Glomerular visceral epithelial cell (primary cell): ENCODE results near the gene SLC26A6.
A peak's percentile ranks its signal among the peaks of the same experiment; 100 is the strongest.

Experiments used
- DNase-seq: peaks from one replicate; pipeline ENCODE4 v3.0.0-alpha.2; 2016; ENCODE audit errors: extremely low spot score

Gene SLC26A6, protein sequence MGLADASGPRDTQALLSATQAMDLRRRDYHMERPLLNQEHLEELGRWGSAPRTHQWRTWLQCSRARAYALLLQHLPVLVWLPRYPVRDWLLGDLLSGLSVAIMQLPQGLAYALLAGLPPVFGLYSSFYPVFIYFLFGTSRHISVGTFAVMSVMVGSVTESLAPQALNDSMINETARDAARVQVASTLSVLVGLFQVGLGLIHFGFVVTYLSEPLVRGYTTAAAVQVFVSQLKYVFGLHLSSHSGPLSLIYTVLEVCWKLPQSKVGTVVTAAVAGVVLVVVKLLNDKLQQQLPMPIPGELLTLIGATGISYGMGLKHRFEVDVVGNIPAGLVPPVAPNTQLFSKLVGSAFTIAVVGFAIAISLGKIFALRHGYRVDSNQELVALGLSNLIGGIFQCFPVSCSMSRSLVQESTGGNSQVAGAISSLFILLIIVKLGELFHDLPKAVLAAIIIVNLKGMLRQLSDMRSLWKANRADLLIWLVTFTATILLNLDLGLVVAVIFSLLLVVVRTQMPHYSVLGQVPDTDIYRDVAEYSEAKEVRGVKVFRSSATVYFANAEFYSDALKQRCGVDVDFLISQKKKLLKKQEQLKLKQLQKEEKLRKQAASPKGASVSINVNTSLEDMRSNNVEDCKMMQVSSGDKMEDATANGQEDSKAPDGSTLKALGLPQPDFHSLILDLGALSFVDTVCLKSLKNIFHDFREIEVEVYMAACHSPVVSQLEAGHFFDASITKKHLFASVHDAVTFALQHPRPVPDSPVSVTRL

DNA sequence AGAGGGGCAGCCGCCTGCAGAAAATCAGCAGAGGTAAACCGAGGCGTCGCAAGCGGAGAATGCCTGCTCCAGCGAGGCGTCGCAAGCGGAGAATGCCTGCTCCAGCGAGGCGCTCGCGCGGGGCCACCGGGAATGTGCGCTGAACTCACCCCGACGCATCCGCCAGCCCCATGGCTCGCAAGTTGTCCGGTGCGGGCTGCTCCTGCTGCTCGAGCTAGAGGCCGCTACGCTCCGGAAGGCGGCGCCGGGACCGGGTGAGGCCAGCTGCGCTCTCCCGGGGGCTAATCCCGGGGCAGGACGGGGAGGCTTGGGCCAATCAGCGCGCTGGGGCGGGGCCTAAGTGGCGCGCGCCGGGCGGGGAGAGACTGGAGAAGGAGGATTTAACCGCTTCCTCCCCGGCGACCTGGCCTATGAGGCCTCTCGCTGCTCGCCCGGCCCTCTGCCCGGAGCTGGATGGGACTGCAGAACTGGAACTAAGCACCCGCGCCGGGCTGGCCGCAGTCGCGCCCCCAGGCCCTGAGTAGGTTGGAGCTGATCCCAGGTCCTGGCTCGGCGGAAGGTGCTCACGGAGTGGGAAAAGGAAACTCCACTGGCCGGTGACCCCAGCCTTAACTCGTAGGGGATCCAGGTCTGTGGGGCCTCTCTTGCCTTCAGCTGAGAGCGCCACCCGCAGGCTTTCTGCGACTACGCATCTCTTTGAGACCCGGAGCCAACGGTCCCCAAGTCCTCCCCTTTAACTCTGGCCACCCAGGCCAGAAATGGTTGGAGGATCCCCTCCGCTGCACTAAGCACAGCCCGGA lies at the start of gene SLC26A6:
TSS of gene SLC26A6 (minus strand) at position 240 of the 800 bp plus-strand sequence. CDS start at position 172, 68 bp downstream.
- DNase-seq = peak; percentile 95

DNA sequence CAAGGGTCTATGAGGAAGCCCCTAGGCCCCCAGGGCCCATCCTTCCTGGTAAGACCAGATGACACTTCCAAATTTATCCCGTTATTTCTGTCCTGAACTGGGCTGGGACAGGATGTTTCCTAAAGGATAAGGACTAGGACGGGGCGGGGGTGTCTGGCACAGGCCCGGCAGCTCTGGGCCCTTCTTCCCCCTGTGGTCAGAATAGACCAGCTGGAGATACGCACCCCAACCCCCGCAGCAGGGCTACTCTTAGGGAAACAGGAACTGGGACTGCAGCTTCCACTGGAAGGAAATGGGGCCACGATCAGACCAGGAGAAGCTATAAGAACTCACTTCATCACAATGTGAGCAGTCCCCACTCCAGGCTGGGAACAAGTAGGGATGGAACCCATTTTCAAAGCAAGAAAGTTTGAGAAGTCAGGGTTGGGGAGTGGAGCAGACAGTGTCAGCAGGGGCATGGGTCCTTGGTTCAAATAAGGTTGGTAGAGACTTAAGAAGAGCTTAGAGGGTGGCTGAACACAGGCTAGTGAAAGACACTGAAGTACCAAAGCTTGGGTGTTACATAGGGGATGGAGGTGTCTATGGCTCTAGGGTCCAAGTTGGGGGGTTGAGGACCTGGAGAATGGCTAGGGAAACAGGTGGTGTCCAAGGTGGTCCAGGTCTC lies 49.4 kb upstream of the SLC26A6 start:
- DNase-seq = no peak

DNA sequence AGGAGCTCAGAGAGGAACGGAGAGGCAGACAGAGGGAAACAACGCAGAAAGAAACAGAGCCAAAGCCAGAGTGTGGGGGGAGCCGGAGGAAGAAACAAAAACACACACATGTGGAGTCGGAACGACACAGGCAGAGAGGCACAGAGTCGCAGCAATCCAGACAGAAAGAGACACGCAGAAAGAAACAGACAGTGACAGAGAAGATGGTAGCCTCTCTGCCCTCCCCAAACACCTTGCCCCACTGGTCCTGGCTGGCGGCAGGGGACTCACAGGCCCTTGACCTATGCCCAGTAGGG lies 48.7 kb upstream of the SLC26A6 start:
- no peak for DNase-seq

DNA sequence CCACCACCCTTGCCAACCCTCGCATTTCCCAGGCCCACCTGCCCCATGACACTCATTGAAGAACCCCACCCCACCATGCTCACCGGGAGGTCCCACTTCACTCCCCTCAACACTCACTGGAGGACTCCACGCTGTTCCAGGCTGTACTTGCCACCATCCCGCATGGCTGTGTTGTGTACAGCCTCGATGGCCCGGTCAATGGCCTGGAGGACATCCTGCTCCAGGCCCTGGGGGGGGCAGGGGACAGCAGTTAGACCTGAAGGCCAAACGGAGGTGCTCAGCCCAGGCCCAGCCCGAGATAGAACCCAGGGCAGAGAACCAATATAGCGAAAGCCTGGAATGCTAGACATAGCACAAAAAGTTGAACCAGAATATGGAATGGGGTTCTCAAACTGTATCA lies 47.5 kb upstream of the SLC26A6 start:
- no peak for DNase-seq

DNA sequence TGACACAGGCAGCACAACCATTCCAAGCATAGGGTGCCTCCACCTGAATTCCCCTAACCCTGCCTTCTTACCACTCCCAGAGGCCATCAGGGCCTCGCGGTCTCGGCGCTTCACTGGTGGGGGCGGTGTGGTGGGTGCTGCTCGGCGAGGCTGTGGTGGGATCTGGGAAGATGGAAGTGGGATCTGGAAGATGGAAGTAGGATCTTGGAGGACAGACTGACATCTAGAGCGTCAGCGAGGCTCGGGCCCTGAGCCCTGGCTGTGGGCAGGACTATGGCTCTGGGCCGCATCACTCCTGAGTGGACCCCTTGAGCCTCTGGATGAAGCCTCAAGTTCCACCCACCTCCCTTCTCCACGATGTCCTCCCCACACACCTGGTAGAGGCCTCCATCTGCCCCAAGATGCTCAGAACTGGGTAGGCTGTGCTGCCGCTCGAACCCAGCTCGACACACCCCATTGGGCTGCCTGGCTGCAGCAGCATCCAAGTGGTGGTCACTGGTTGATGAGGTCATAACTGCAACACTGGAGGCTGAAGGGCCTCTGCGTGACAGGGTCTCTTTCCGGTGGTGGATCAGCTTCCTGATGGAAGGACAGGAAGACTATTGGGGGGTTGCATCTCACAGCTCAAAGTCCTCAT lies 46.8 kb upstream of the SLC26A6 start:
- DNase-seq = no peak

DNA sequence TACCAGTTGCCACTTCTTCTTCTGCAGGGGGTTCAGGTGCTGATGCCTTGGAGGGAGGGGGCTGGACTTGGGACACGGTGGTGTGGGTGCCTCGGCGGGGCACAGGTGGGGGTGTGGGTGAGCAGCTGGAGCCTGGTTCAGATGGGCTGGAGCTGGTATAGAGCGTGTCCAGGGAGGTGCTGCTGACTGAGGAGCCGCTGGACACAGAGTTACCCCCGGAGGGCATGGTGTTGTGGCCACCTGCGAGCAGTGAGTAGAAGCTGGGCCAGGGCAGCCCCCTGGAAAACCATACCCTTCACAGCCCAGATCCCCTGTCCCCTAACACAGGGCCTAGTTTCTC lies 46.2 kb upstream of the SLC26A6 start:
- DNase-seq = no peak

DNA sequence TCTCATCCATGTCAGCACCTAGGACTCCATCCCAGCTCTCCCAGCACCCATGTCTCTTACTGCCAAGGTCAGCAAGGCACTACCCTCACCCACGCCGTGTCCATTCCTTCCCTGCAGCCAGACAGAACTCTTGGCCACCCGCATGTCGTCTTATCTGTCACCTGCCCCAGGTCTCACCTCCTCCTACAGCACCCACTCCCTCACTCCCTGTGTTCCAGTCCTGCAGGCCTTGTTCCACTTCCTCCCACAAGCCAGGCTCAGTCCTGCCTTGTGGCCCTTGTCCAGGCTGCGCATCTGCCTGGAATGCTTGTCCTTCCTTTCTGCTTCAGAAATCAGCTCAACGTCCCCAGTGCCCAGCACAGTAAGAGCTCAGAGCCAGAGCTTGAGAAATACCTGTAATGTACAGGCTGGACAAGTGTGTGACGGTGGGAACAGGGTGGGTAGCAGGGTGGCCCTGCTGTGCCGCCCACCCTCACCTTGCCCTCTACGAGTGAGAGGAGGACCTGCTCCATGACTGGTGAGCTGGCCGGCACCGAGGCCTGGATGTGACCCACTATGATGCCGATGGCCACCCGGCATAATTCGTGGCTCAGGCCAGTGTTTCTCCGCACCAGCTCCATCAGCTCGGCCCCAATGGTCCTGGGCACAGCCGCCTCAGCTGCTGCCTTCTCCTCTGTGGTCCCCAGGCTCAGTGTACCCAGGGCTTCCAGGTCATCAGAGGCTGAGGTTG lies 45.7 kb upstream of the SLC26A6 start:
- DNase-seq = no peak

DNA sequence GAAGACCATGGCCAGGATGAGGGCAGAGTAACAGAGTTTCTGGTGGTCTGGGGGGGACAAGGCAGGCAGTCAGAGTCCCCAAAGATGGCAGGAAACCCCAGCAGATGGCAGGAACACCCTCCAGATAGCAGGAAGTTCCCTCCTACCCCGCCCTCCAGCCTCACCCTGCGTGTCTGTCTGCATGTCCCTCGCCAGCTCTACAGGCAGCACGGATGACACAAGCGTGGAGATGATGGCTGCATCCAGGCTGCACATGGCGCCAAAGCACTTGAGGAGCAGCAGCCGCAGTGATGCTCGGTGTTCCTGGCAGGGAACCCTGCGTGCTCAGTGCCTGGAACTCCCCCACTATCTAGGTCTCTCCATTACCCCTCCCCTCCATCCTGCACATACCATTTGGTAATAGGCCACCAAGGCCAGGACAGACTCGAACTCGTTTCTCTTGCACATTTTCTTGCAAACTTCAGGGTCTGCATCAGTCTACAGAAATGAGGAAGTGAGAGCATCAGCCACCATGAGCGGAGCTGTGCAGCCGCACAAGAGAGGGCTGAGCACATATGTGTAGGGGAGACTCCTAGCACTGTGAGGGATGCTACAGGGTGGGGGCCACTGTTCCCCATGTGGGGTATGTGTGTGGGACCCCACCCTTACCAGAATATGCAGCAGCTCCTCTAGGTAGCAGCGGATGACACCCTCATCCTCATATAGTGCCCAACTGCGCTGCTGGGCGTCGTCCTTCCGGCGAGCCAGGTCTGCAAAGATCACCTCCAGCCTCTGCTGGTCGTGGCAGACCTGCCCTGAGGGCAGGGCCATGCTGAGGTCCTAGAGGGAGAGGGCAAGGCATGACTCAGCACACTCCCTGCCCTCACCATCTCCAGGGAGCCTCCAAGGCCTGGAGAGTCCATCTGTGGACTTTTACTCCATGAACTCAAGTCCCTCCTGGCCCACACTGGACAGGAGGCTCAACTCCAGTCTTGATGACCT lies 44.4 kb upstream of the SLC26A6 start:
- no peak for DNase-seq

DNA sequence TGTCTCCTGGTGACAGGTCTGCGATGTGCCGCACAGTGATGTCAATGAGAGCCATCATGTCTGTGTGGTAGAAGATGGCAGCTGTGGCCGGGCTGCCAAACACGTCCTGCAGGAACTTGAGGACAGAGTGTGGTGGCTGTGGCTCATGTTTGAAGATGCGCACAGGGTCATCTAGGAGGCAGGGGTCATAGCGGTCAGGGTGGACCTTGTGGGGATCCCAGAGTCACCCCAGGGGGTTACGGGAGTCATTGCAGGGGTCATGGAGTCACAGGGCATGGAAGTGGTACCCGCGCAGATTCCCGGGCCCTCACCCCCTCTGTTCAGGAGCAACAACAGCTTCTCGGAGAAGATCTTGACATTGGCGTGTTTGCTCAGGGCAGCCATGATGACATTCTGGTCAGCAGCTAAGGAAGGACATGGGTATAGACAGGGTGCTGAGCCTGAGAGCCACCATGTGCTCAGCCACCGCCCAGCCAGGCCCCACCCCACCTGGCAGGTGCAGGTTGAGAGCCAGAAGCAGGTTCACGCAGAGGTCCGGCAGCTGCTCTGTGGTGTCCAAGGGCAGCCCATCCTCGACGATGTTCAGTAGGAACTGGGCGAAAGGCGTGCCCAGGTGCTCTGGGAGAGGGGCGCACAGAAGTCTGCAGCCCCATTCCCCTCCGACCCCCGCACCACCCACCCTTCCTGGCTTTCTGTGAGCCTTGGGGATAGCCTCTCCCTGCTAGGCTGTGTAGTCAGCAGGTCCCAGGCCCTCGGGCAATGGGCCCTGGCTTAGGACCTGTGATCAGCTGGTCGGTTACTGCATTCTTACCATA lies 43.5 kb upstream of the SLC26A6 start:
- DNase-seq = no peak

DNA sequence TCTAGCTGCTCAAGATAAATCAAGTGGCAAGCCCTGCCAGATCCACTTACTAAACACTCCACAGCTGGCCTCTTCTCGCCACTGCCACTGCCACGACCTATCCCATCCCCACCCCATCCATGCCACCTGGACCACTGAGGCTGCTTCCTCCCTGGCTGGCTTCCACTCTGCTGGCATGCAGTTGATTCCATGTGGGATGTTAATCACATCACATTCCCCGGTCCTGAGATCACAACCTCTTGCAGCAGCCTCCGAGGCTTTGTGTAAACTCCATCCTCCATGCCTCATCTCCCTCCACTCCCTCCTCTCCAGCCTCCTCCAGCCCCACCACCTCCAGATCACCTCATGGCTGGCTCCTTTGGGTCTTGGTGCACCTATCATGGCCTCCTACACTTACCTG lies 42.8 kb upstream of the SLC26A6 start:
- no peak for DNase-seq

DNA sequence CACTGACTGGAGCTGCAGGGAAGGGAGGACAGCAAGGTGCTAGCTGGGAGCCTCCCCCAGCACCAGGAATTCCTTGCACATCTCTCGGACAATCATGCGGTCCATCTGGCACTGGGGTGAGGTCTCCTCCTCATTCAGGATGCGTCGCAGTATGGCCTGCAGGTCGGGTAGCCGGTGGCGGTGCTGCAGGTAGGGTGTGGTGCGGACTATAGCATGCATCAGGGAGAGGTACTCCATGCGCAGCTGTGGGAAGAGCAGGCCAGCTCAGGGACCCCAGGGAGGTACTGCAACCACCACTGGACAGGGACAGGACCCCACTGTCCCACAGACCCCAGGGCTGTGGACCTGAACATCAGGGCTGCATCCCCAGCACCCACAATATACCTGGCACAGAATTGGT lies 39.2 kb upstream of the SLC26A6 start:
- no peak for DNase-seq

DNA sequence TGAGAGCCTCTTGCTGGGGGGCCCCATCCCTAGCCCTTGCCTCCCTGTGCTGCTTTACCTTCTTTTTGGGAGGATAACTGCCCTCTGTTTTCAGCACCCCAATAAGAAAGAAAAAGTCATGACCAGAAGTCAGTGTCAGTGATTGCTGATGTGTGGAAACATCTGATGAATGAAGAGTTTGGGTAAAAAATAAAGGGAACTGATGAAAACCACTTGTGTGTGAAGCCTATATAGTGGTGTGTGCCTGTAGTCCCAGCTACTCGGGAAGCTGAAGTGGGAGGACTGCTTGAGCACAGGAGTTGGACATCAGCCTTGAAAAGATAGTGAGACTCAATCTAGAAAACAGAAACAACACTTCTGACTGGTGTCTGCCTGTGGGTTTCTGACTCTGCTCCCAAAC lies 37.3 kb upstream of the SLC26A6 start:
- no peak for DNase-seq

DNA sequence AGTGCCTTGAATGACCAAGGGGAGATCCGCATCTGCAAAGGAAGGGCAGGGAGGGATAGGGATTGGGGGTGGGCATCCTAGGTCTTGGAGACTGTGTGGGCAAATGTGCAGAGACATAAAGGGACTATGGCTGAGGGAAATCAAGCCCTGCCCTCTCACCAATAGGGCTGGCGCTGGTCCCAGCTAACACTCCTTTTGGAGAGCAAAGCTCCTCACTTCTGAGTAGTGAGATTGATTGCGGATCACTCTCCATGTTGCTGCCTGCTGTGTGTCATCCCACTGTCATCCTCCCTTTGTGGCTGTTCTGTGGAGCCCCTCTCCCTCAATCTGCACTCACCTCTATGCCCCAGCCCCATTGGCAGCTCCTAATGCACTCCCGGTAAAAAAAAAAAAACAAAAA lies 29.7 kb upstream of the SLC26A6 start:
- no peak for DNase-seq

DNA sequence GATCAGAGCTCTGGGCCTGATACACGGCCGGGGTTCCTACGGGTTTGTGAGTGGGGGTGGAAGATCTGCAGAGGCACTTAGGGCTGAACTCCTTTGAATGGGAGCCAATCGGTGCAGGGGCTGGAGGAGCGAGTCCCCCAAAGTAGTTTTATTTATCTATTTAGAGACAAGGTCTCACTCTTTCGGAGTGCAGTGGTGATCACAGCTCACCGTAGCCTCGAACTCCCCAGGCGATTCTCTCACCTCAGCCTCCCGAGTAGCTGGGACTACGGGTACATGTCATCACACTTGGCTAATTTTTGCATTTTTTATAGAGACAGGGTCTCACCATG lies 29.0 kb upstream of the SLC26A6 start:
- DNase-seq = no peak

DNA sequence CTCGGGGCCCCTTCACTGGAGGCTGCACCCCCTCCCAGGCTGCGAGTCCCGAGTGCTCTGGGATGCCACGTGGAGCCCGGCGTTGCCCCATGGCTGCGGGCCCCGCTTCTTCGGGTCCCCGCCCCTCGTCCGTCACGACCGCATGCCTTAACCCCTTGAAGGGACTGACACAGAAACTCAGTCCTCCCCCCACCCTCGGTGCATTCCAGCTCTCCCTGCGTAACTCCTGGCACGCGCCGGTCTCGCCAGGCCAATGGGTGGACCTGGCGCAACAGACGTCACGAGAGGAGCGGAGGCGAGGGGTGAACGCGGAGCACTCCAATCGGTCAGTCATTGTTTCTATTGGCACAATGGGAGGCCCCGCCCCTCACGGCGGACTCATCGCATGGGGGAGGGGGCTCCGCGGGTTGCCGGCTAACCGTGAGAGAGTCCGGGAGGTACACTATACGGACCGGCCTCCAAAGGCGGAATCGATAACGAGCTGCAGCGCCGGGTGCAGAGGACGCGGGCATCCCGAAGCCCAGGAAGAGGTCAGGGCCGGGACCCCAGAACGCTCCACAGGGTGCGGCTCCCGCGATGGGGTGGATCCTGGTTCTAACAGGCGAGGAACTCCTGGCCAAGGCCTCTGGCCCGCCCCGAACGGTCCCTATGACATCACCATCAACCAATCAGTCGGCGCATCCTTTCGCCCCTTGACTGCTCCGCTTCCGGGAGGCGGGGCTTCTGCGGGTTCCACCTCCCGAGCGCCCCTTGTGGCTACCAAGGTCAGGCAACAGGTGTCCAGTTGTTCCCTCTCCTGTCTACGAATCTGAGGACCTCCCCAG lies 28.4 kb upstream of the SLC26A6 start:
- DNase-seq = peak; percentile 98

DNA sequence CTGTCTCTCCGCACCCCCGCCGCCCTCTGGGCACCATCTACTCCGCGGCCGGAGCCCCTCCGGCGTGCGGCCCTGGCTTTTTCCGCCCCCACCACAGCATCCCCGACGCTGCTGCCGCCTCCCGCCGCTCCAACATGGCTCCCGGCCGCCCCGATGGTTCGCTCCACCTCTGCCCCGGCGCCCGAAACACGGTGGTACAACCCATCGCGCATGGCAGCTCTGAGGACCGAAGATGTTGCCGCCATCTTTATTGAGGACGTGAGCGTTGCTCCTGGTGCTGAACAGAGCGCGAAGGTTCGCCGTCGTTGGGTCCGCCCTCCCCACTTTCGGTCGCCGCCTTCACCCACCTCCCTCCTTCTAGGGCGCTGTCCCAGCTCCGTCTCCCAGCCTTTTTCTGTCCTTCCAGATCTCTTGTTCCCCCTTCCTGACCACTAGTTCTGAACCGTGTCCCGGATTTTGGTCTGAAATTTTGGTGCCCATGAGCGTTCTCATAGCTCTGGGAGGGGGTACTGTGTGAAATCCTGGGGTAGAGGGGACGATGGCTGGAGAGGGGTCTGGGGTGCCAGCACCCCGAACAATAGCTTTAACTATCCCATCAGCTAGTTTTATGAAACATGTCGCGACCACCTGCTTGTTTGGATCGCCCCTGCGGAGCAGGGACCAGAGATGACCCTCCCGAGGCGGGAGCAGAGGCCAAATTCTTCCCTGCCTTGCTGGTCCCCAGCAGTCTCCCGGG lies 27.7 kb upstream of the SLC26A6 start, which contains the start of gene CELSR3:
TSS of gene CELSR3 (minus strand) at position 134 of the 736 bp plus-strand sequence. CDS start 252 bp downstream, outside the sequence.
- peak; percentile 85 for DNase-seq

DNA sequence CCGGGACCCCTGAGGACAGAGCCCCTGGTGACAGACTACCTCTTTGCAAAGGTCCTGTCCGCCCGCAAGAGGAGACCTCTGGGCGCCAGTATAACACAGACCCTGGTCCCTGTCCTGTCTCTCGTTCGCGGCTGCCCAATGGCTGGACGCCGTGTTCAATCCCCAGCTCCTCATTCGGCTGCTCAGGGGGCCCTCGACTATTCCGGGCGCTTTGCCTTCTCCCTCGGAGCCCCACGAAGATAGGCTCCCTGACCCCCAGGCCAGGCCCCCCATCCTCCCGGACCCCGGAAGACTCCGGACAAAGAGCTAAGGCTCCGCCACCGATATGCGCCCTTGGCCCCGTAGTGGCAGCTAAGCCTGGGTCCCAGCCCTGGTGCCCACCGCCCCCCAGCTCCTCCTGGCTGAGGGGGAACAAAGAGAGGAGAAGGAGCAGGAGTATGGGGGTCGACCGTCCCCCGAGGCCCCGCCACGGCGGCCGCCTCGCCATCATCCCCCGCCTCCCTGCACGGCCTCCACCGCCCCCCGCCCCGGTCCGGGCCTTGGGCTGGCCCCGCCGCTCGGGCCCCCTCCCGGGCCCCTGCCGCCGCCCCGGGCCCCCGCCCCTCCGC lies 27.0 kb upstream of the SLC26A6 start:
- DNase-seq = no peak
